ENCODE data around the gene CACNB2. TPM values are rescaled to one million over a fixed set of nuclear protein-coding genes. Genes with fewer than 3 reads are reported as not detected.

The CACNB2 gene
- total and polyA plus RNA-seq, 10 of the 15 experiments (the other 5 are each of a cell fraction or from before 2014, with no cell fraction given), result 0.62 to 8.1 (median 1.2) TPM

DNA sequence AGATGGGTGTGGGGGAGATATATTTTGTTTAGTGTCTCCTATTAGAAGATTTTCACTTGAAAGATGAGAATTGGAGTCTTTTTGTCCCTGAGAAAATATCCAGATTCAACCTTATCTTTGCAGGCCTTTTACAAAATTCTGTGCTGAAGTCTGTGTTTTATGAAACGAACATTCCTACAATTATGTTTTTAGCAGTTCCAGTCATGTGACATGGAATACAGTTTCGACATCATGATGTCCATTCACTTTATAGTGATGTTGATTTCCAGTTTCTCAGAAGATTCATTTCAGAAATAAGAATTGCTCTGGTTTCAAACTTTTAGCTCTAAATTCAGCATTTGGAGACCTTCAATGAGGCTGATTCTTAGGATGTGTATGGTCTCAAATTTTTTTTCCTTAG is 54.4 kb downstream of the CACNB2 start:
- Histone ChIP-seq H3K4me1 (ENCODE audit: control insufficient read depth, insufficient read depth, low read length) (no peaks in the 10 kb centered on the region), H3K9me3 (replicated peaks; ENCODE audit: control insufficient read depth, insufficient read depth, low read length) (no peaks in the 10 kb centered on the region), H4K20me1 (ENCODE audit: control insufficient read depth, insufficient read depth) (no peaks in the 10 kb centered on the region), H2AFZ (ENCODE audit: control insufficient read depth, low read depth, low read length) (no peak overlapping the region), H3K9ac (ENCODE audit: control insufficient read depth, insufficient read depth, low read length) (no peak overlapping the region), H3K4me2 (ENCODE audit: control insufficient read depth, insufficient read depth) (no peak overlapping the region), H3K4me3 (no peak overlapping the region), H3K79me2 (ENCODE audit: control insufficient read depth, insufficient read depth, low read length) (no peaks in the 10 kb centered on the region), H3K27me3 (replicated peaks in 1 of 2; ENCODE audit: control insufficient read depth in 2 of 2, insufficient read depth in 2 of 2, low read length in 1 of 2) (no peaks in the 10 kb centered on the region), H3K27ac (ENCODE audit: control insufficient read depth, insufficient read depth) (no peak overlapping the region), H3K36me3 (ENCODE audit: control insufficient read depth in 2 of 2, insufficient read depth in 2 of 2, low read length in 1 of 2) (no peaks in the 10 kb centered on the region)
- ChIA-PET CTCF (interaction anchor here (0.6 to 1.4 kb wide), 4 partner anchors 9 to 453 kb away, joined by 3 to 6 read pairs (median 4); no protein-coding TSS in a partner anchor), SMC1A (ENCODE audit: uncharacterized antibody, unreplicated experiment) (no interaction called here), POLR2A (no interaction called here), RAD21 (ENCODE audit: unreplicated experiment) (interaction anchor here (0.6 kb wide), 1 partner anchor 17 kb away, joined by 4 read pairs; no protein-coding TSS in a partner anchor)
- 0% methylated on average over 2 of the region's 2 CpGs for WGBS (ENCODE audit: insufficient coverage, insufficient replicate concordance, low lambda C conversion rate, missing lambda C conversion rate)
- FAIRE-seq (no peak), DNase-seq (ENCODE audit: low read depth, low spot score) (no peak), ATAC-seq (no peak)
- TF ChIP-seq IRF4 (IDR thresholded peaks at IDR 0.05; ENCODE audit: low read depth, low read length) (no peak), SMARCA5 (IDR thresholded peaks at IDR 0.05) (no peak), ZNF274 (IDR thresholded peaks at IDR 0.05; ENCODE audit: insufficient read depth, insufficient read length) (no peak)
- intact Hi-C loops (cut with micrococcal nuclease; ENCODE audit: unreplicated experiment) (no loop called here), in situ Hi-C loops (cut with MboI) (no loop called here)
- BruUV-seq (replicated peaks), result no TSS peak

GRCh38 chr10:18195060-18195799 is 55.0 kb downstream of the CACNB2 start:
- no peak overlapping the region for H3K9ac ChIP-seq (ENCODE audit: control insufficient read depth, insufficient read depth, low read length)
- FAIRE-seq (no peak), ATAC-seq (no peak), DNase-seq (ENCODE audit: low read depth, low spot score) (no peak)
- SMC1A ChIA-PET (ENCODE audit: uncharacterized antibody, unreplicated experiment), result interaction anchor here (0.6 kb wide), 1 partner anchor 134 kb away, joined by 3 read pairs; no protein-coding TSS in a partner anchor
- H3K4me3 ChIP-seq, result no peak overlapping the region
- RAD21 ChIA-PET (ENCODE audit: unreplicated experiment), result interaction anchor here (0.6 kb wide), 1 partner anchor 18 kb away, joined by 4 read pairs; no protein-coding TSS in a partner anchor
- in situ Hi-C loops (cut with MboI), result no loop called here
- H3K4me1 ChIP-seq (ENCODE audit: control insufficient read depth, insufficient read depth, low read length), result no peaks in the 10 kb centered on the region
- CTCF ChIA-PET, result interaction anchor here (0.6 to 1.4 kb wide), 3 partner anchors 21 to 453 kb away, joined by 3 to 4 read pairs (median 3); no protein-coding TSS in a partner anchor
- H3K9me3 ChIP-seq (replicated peaks; ENCODE audit: control insufficient read depth, insufficient read depth, low read length), result no peaks in the 10 kb centered on the region
- 24% methylated on average over 10 of the region's 10 CpGs for WGBS (ENCODE audit: insufficient coverage, insufficient replicate concordance, low lambda C conversion rate, missing lambda C conversion rate)
- H3K79me2 ChIP-seq (ENCODE audit: control insufficient read depth, insufficient read depth, low read length), result no peaks in the 10 kb centered on the region
- BruUV-seq (replicated peaks), result no TSS peak
- H3K27me3 ChIP-seq (replicated peaks in 1 of 2; ENCODE audit: control insufficient read depth in 2 of 2, insufficient read depth in 2 of 2, low read length in 1 of 2), result no peaks in the 10 kb centered on the region
- H3K36me3 ChIP-seq (ENCODE audit: control insufficient read depth in 2 of 2, insufficient read depth in 2 of 2, low read length in 1 of 2), result no peaks in the 10 kb centered on the region
- H3K4me2 ChIP-seq (ENCODE audit: control insufficient read depth, insufficient read depth), result no peak overlapping the region
- H2AFZ ChIP-seq (ENCODE audit: control insufficient read depth, low read depth, low read length), result no peak overlapping the region
- no peak for TF ChIP-seq NFYB (IDR thresholded peaks at IDR 0.05; ENCODE audit: insufficient read depth, low read depth, low read length)
- no peak for TF ChIP-seq TAF1 (IDR thresholded peaks at IDR 0.05; ENCODE audit: borderline replicate concordance, low read depth, low read length)
- H4K20me1 ChIP-seq (ENCODE audit: control insufficient read depth, insufficient read depth), result no peaks in the 10 kb centered on the region
- H3K27ac ChIP-seq (ENCODE audit: control insufficient read depth, insufficient read depth), result no peak overlapping the region
- intact Hi-C loops (cut with micrococcal nuclease; ENCODE audit: unreplicated experiment), result no loop called here
- POLR2A ChIA-PET, result no interaction called here

All from GM12878 (cell line).